Ishikawa (cell line): Measurements from ENCODE around the gene OPA3.

ENCODE experiments used
- CEBPB ChIP-seq: IDR thresholded peaks from 2 replicates; pipeline ENCODE4 v1.6.1; 2012
- CREB1 ChIP-seq: IDR thresholded peaks from 2 replicates; pipeline ENCODE4 v1.6.1; 2012; ENCODE audit warnings: low read depth
- EGR1 ChIP-seq: IDR thresholded peaks from 2 replicates; pipeline ENCODE4 v1.6.1; 2012
- EP300 ChIP-seq: IDR thresholded peaks from 2 replicates; pipeline ENCODE4 v1.6.1; 2012; ENCODE audit warnings: borderline replicate concordance
- FOXM1 ChIP-seq: IDR thresholded peaks from 2 replicates; pipeline ENCODE4 v1.6.1; 2012; ENCODE audit warnings: low read depth, borderline replicate concordance
- MAX ChIP-seq: IDR thresholded peaks from 2 replicates; pipeline ENCODE4 v1.6.1; 2012
- NFIC ChIP-seq: IDR thresholded peaks from 2 replicates; pipeline ENCODE4 v1.6.1; 2012
- RAD21 ChIP-seq: IDR thresholded peaks from 2 replicates; pipeline ENCODE4 v1.6.1; 2012; ENCODE audit warnings: low read depth
- REST ChIP-seq: IDR thresholded peaks from 2 replicates; pipeline ENCODE4 v1.6.1; 2012; ENCODE audit warnings: low read depth, mild to moderate bottlenecking
- TAF1 ChIP-seq: IDR thresholded peaks from 2 replicates; pipeline ENCODE4 v1.6.1; 2012; ENCODE audit warnings: low read depth, mild to moderate bottlenecking
- TCF12 ChIP-seq: IDR thresholded peaks from 2 replicates; pipeline ENCODE4 v1.6.1; 2012; ENCODE audit warnings: low read depth
- TEAD4 ChIP-seq: IDR thresholded peaks from 2 replicates; pipeline ENCODE4 v1.6.1; 2012
- USF1 ChIP-seq: IDR thresholded peaks from 2 replicates; pipeline ENCODE4 v1.6.1; 2012
- YY1 ChIP-seq: IDR thresholded peaks from 2 replicates; pipeline ENCODE4 v1.6.1; 2012; ENCODE audit warnings: low read depth
- ZBTB7A ChIP-seq: IDR thresholded peaks from 2 replicates; pipeline ENCODE4 v1.6.1; 2012; ENCODE audit warnings: low read depth

OPA3 gene

GRCh38 chr19:45499196-45500180, 85.1 kb downstream of the OPA3 start:
- TF ChIP-seq TCF12 (peak; percentile 18; the same call in 1 of the 2 replicates), MAX (peak; percentile 94), YY1 (no peak)

- TF ChIP-seq MAX (peak; percentile 51; the same call in 1 of the 2 replicates), YY1 (no peak), TEAD4 (no peak), USF1 (no peak), TAF1 (no peak)
Measured at GRCh38 chr19:45498411-45499195, 86.0 kb downstream of the OPA3 start, which contains the start of gene PPM1N. TSS of gene PPM1N (plus strand) at chr19:45498443. CDS start at chr19:45498473, 30 bp downstream.

- no peak for TF ChIP-seq CREB1
- TF ChIP-seq NFIC, result no peak
- TF ChIP-seq EGR1, result no peak
- no peak for TF ChIP-seq REST
- no peak for TF ChIP-seq CEBPB
- no peak for TF ChIP-seq MAX
- no peak for TF ChIP-seq ZBTB7A
- TF ChIP-seq TEAD4, result no peak
- no peak for TF ChIP-seq TCF12
- no peak for TF ChIP-seq TAF1
Measured at GRCh38 chr19:45497791-45498190, 86.8 kb downstream of the OPA3 start.

- TF ChIP-seq EP300 (no peak), REST (peak; percentile 99), ZBTB7A (peak; percentile 93), TEAD4 (peak; percentile 13; the same call in 1 of the 2 replicates), RAD21 (no peak), CREB1 (no peak), CEBPB (no peak), USF1 (no peak), EGR1 (0 out of 2 replicates have a peak, but pooled peaks have one; percentile 6), MAX (peak; percentile 41; the same call in 1 of the 2 replicates), TCF12 (peak; percentile 34; the same call in 1 of the 2 replicates)
Measured at GRCh38 chr19:45496349-45496953, 88.2 kb downstream of the OPA3 start.

- TF ChIP-seq TEAD4 (no peak), YY1 (no peak), MAX (no peak), TAF1 (no peak), CEBPB (no peak), EGR1 (no peak), EP300 (no peak), RAD21 (no peak), CREB1 (no peak), FOXM1 (no peak), USF1 (no peak), NFIC (no peak), ZBTB7A (no peak), TCF12 (no peak)
Measured at GRCh38 chr19:45495178-45495577, 89.4 kb downstream of the OPA3 start.
